Fibroblast of lung (primary cell): ENCODE data around the gene CFAP119.

Experiments
- EZH2 ChIP-seq: IDR thresholded peaks from 2 replicates; pipeline ENCODE4 v1.5.1; 2012; ENCODE audit warnings: low read length, control low read depth, mild to moderate bottlenecking; ENCODE audit errors: missing control alignments
- TF ChIP-seq, protein P1 (sequence below), 2 donors: IDR thresholded peaks in 1 of 2; conservative IDR thresholded peaks in 1 of 2; 1 replicate in 1 of 2; 2 replicates in 1 of 2; pipeline ENCODE4 v1.5.1; 2011 to 2012; ENCODE audit warnings: low read length in 2 of 2, control low read depth in 1 of 2, inconsistent platforms in 1 of 2, low read depth in 1 of 2, mild to moderate bottlenecking in 1 of 2

GRCh38 chr16:30767767-30768465 is 6.1 kb upstream of the CFAP119 start:
- TF ChIP-seq EZH2, result no peak
- TF ChIP-seq, protein P1, sequence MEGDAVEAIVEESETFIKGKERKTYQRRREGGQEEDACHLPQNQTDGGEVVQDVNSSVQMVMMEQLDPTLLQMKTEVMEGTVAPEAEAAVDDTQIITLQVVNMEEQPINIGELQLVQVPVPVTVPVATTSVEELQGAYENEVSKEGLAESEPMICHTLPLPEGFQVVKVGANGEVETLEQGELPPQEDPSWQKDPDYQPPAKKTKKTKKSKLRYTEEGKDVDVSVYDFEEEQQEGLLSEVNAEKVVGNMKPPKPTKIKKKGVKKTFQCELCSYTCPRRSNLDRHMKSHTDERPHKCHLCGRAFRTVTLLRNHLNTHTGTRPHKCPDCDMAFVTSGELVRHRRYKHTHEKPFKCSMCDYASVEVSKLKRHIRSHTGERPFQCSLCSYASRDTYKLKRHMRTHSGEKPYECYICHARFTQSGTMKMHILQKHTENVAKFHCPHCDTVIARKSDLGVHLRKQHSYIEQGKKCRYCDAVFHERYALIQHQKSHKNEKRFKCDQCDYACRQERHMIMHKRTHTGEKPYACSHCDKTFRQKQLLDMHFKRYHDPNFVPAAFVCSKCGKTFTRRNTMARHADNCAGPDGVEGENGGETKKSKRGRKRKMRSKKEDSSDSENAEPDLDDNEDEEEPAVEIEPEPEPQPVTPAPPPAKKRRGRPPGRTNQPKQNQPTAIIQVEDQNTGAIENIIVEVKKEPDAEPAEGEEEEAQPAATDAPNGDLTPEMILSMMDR (conservative IDR thresholded peaks at IDR 0.05 in 1 of 2, IDR thresholded peaks at IDR 0.05 in 1 of 2; ENCODE audit: low read depth in 1 of 2, low read length in 2 of 2), result no peak
